GM12892 (cell line): Measurements from ENCODE around the gene GAPDH.

ENCODE experiments used
- POLR2A ChIP-seq: IDR thresholded peaks from 2 replicates; pipeline ENCODE4 v1.6.1; 2011; ENCODE audit warnings: low read depth, low read length, control low read depth
- POLR2AphosphoS5 ChIP-seq: IDR thresholded peaks from 2 replicates; pipeline ENCODE4 v1.6.1; 2011; ENCODE audit warnings: low read depth, low read length, control low read depth
- TAF1 ChIP-seq: IDR thresholded peaks from 2 replicates; pipeline ENCODE4 v1.6.1; 2011; ENCODE audit warnings: low read depth, mild to moderate bottlenecking, control low read depth, low read length, borderline replicate concordance

DNA sequence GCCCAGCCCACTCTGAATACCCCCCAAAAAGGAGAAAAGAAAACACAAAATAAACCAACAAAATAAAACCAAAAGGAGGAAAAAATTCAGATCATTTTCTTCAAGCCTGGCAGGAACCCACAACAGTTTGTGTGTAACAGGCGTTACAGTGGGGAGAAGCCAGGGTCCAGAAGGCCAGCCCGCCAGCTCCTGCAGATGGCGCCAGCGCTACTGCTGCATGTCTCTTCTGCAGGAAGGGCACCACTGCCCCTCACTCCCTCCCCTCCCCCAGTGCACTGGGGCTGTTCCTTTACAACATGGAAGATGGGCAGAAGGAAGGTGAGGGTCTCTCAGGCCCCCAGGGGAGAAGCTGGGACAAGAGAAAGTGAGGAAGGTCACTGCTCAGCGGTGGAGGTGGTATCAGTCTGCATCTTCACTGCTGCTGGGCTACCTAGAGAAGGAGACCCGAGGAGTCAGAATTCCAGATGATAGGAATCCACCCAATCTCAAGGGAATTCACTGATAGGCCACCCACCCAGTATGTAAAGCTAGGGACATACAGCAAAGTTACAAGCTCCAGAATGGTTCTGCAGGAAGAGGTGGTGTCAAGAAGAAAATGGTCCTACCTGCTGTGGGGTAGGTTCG lies 36.1 kb downstream of the GAPDH start:
- TF ChIP-seq TAF1 = no peak
- no peak for TF ChIP-seq POLR2AphosphoS5
- TF ChIP-seq POLR2A = no peak
